Heart left ventricle (tissue), 16 donors: Measurements from ENCODE around the gene COX6B2. TPM values are rescaled to one million over a fixed set of nuclear protein-coding genes. Genes with fewer than 3 reads are reported as not detected.

ENCODE experiments used
- ATAC-seq, 4 donors: fragments of 200-7000 bp; cut with Tn5 transposase; one replicate each; pipeline ENCODE4 v1.9.1; 2020 to 2022; ENCODE audit warnings: moderate library complexity in 4 of 4, mild to moderate bottlenecking in 3 of 4, moderate number of reproducible peaks in 1 of 4
- DNase-seq, 5 donors: peaks; one replicate each; pipeline ENCODE4 v3.0.0-alpha.2; 2020
- H3K27ac ChIP-seq, 12 donors: fragments of 200-600 bp; sonication (generic) in 4 of 12; one replicate each; pipeline versions ENCODE4 v1.5.0 to v1.8.0; 2016 to 2022; ENCODE audit warnings: mild to moderate bottlenecking in 2 of 12
- H3K27me3 ChIP-seq, 9 donors: fragments of 200-600 bp; sonication (generic) in 2 of 9; one replicate each; pipeline versions ENCODE4 v1.5.1 to v1.8.0; 2016 to 2022; ENCODE audit warnings: mild to moderate bottlenecking in 3 of 9
- H3K36me3 ChIP-seq, 9 donors: fragments of 200-600 bp; sonication (generic) in 2 of 9; one replicate each; pipeline versions ENCODE4 v1.5.0 to v1.8.0; 2018 to 2022; ENCODE audit warnings: mild to moderate bottlenecking in 2 of 9
- H3K4me1 ChIP-seq, 12 donors: fragments of 200-600 bp; sonication (generic) in 4 of 12; one replicate each; pipeline versions ENCODE4 v1.5.0 to v1.8.0; 2016 to 2022; ENCODE audit warnings: mild to moderate bottlenecking in 3 of 12
- H3K4me3 ChIP-seq, 12 donors: fragments of 200-600 bp; sonication (generic) in 4 of 12; one replicate each; pipeline versions ENCODE4 v1.5.0 to v1.8.0; 2017 to 2022; ENCODE audit warnings: mild to moderate bottlenecking in 9 of 12, moderate library complexity in 4 of 12
- H3K9me3 ChIP-seq, 12 donors: fragments of 200-600 bp; sonication (generic) in 4 of 12; one replicate each; pipeline versions ENCODE4 v1.5.0 to v1.8.0; 2016 to 2022; ENCODE audit warnings: mild to moderate bottlenecking in 1 of 12
- CTCF ChIP-seq, 12 donors: fragments of 200-600 bp; sonication (generic) in 4 of 12; IDR thresholded peaks; one replicate each; pipeline versions ENCODE4 v1.5.0 to v1.8.0; 2018 to 2022; ENCODE audit warnings: antibody characterized with exemption in 12 of 12, mild to moderate bottlenecking in 5 of 12
- POLR2A ChIP-seq, 2 donors: fragments of 450-650 bp; IDR thresholded peaks; one replicate each; pipeline ENCODE4 v1.6.1; 2017; ENCODE audit warnings: antibody characterized with exemption in 2 of 2, mild to moderate bottlenecking in 2 of 2, moderate library complexity in 2 of 2
- WGBS, 4 donors: extraction: QIAGEN DNeasy Blood & Tissue Kit in 2 of 4; methylation state at CpG; one replicate each; pipeline versions ENCODE4 v1.1.5 to v1.1.7; 2013 to 2018; 5-methylcytosine and 5-hydroxymethylcytosine counted together
- intact Hi-C, 10 donors: fragments of 100-400 bp; cut with DNase I; formaldehyde crosslinking; loops; one replicate each; pipeline versions ENCODE4 v1.11.1 to v1.14.2; 2022
- polyA plus RNA-seq, 2 donors: library from polyadenylated mRNA; stranded (reverse); fragments of 200-250 nt; gene quantifications; one replicate each; pipeline ENCODE4 v1.2.3, GENCODE V29; 2013
- total RNA-seq, 9 donors: library from RNA; depleted of rRNA in 2 of 9; stranded (reverse); fragments of >200 nt in 2 of 9; fragmentation: NEBNext Ultra II Directional in 3 of 9; extraction: Animal tissue kit (Norgen Biotek cat#: 25700) in 3 of 9; gene quantifications; one replicate each; pipeline versions ENCODE4 v1.1.0 to v1.2.4, GENCODE V29; 2016 to 2023
- donor health status: ischemic (EF 13 %, LVEDD 7.1; RV severe dilation, severe dysfunction).
- donor health status: healthy with polysubstance abuse.
- donor health status: DM: no; HTN: yes; CAD: no.
- donor health status: DM: no; HTN: no; CAD: no.
- donor health status: ischemic (EF 25% LVEDD 6.9; RV normal size, moderate dysfunction).
- donor health status: ischemic (EF 25% LVEDD 5.7; RV mildly dilated, moderate dysfunction).
- donor health status: healthy.
- donor health status: DM: yes; HTN: yes; CAD: no.
- donor health status: ischemic (EF 35%, LVEDD 5.7; RV mildly dilated, moderate dysfunction).
- donor health status: nonischemic (EF 11% LVEDD 7.7; RV severe dilation, severe dysfunction).
- donor health status: DM: yes; HTN: yes; CAD: no.
- donor health status: PGD.
- donor health status: ischemic (EF 29% LVEDD 5.4; RV normal size, mild dysfunction).
- donor health status: nonischemic (EF 23%, LVEDD 6.1; RV moderate dilation, normal function).

COX6B2 gene
- total and polyA plus RNA-seq, 11 donors, result 0.16 TPM; not detected in 10

GRCh38 chr19:55368701-55369563 is 14.4 kb upstream of the COX6B2 start:
- WGBS, 4 donors, result 8 to 18% (median 9%) methylated on average over 19 to 54 of the region's 54 CpGs
- peak in 3 of 4 donors; percentile 64 to 77 (median 69) for ATAC-seq

GRCh38 chr19:55368106-55368505 is 13.6 kb upstream of the COX6B2 start:
- no peak overlapping the region for H3K4me3 ChIP-seq
- peaks cover 38 to 64% (median 49%) of the 10 kb centered on the region in 9 donors for H3K27me3 ChIP-seq
- no peaks in the 10 kb centered on the region for H3K9me3 ChIP-seq
- no peak for ATAC-seq
- no peak for TF ChIP-seq CTCF (IDR thresholded peaks at IDR 0.05)
- TF ChIP-seq POLR2A (IDR thresholded peaks at IDR 0.05), result no peak
- WGBS, 4 donors, result 66 to 84% (median 80%) methylated on average over 10 to 16 of the region's 16 CpGs
- H3K27ac ChIP-seq, result no peak overlapping the region
- DNase-seq, result peak in 1 of 5 donors; percentile 55
- H3K4me1 ChIP-seq, result peaks cover 0 to 20% (median 0%) of the 10 kb centered on the region in 12 donors
- H3K36me3 ChIP-seq, result no peaks in the 10 kb centered on the region
- intact Hi-C loops, result no loop called here

More at GRCh38 chr19:55368701-55369563, 14.4 kb upstream of the COX6B2 start:
- TF ChIP-seq CTCF (IDR thresholded peaks at IDR 0.05) (no peak), POLR2A (IDR thresholded peaks at IDR 0.05) (no peak)
- H3K4me1 ChIP-seq, result peaks cover 0 to 21% (median under 1%) of the 10 kb centered on the region in 12 donors
- intact Hi-C loops, result no loop called here
- no peaks in the 10 kb centered on the region for H3K36me3 ChIP-seq
- H3K4me3 ChIP-seq, result peak overlapping the region in 5 of 12 donors; percentile 26 to 35 (median 33)
- H3K27ac ChIP-seq, result no peak overlapping the region
- no peaks in the 10 kb centered on the region for H3K9me3 ChIP-seq
- H3K27me3 ChIP-seq, result peaks cover 38 to 69% (median 54%) of the 10 kb centered on the region in 9 donors
- DNase-seq, result peak in 2 of 5 donors; percentile 54 to 68

GRCh38 chr19:55366790-55367189 is 12.3 kb upstream of the COX6B2 start:
- WGBS, 4 donors, result 74 to 89% (median 78%) methylated on average over 3 of the region's 3 CpGs
- no peak overlapping the region for H3K4me3 ChIP-seq
- DNase-seq (no peak), ATAC-seq (no peak)
- TF ChIP-seq CTCF (IDR thresholded peaks at IDR 0.05) (no peak), POLR2A (IDR thresholded peaks at IDR 0.05) (no peak)
- no peaks in the 10 kb centered on the region for H3K36me3 ChIP-seq
- H3K4me1 ChIP-seq, result peaks cover 0 to 20% (median 0%) of the 10 kb centered on the region in 12 donors
- intact Hi-C loops, result no loop called here
- no peaks in the 10 kb centered on the region for H3K9me3 ChIP-seq
- H3K27ac ChIP-seq, result no peak overlapping the region
- H3K27me3 ChIP-seq, result peaks cover 27 to 51% (median 38%) of the 10 kb centered on the region in 9 donors

- DNase-seq (no peak), ATAC-seq (no peak)
- no peak overlapping the region for H3K27ac ChIP-seq
- intact Hi-C loops, result no loop called here
- H3K9me3 ChIP-seq, result no peaks in the 10 kb centered on the region
- H3K4me3 ChIP-seq, result no peak overlapping the region
- WGBS, 4 donors, result 69 to 74% (median 72%) methylated on average over 15 to 19 of the region's 19 CpGs
- TF ChIP-seq CTCF (IDR thresholded peaks at IDR 0.05), result no peak
- no peak for TF ChIP-seq POLR2A (IDR thresholded peaks at IDR 0.05)
- peaks cover 0 to 20% (median 0%) of the 10 kb centered on the region in 12 donors for H3K4me1 ChIP-seq
- no peaks in the 10 kb centered on the region for H3K36me3 ChIP-seq
- peaks cover 24 to 43% (median 30%) of the 10 kb centered on the region in 9 donors for H3K27me3 ChIP-seq
Measured at GRCh38 chr19:55365964-55366363, 11.4 kb upstream of the COX6B2 start.
